Fibroblast of peridontal ligament (primary cell): ENCODE results near the gene ALCAM.
"Not testable (repeated sequence)": the region's sequence is repeated elsewhere in the genome, so short reads cannot be mapped to it uniquely, and the experiment has no call there.

Source experiments
- DNase-seq: peaks from one replicate; pipeline ENCODE4 v3.0.0-alpha.2; 2010; ENCODE audit errors: extremely low read depth

Gene ALCAM

GRCh38 chr3:105584003-105584790 is 217.5 kb downstream of the ALCAM start:
- DNase-seq = no peak

DNA sequence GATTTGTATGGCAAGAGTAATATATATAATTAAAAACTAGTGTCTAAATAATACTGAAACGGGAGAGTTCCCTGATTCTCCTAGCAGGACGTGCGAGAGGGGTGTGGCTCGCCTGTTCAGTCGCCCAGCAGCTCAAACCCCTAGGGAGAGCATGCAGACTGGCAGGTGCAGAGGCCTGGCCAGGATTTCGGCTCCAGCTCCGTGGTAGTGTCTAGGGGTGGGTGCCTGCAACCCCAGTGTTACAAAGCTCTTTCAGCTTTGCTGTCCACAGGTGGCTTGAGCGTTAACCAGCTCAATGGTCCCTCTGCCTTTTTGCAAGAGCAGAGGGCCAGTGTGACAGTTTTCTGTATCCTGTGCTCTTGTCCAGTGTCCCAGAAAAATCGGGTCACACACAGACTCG is 226.6 kb downstream of the ALCAM start:
- no peak for DNase-seq

- peak; percentile 47 for DNase-seq
Measured at GRCh38 chr3:105594219-105594618, 227.5 kb downstream of the ALCAM start.

- DNase-seq = peak; percentile 73
Measured at GRCh38 chr3:105598042-105598796, 231.5 kb downstream of the ALCAM start.

GRCh38 chr3:105599350-105599749 is 232.6 kb downstream of the ALCAM start:
- DNase-seq = no peak

GRCh38 chr3:105601756-105602155 is 235.0 kb downstream of the ALCAM start:
- not testable (repeated sequence) for DNase-seq

- not testable (repeated sequence) for DNase-seq
Measured at GRCh38 chr3:105602286-105602685, 235.6 kb downstream of the ALCAM start.

- DNase-seq = not testable (repeated sequence)
Measured at GRCh38 chr3:105603516-105603915, 236.8 kb downstream of the ALCAM start.

GRCh38 chr3:105606016-105606415 is 239.3 kb downstream of the ALCAM start:
- DNase-seq = peak; percentile 57

DNA sequence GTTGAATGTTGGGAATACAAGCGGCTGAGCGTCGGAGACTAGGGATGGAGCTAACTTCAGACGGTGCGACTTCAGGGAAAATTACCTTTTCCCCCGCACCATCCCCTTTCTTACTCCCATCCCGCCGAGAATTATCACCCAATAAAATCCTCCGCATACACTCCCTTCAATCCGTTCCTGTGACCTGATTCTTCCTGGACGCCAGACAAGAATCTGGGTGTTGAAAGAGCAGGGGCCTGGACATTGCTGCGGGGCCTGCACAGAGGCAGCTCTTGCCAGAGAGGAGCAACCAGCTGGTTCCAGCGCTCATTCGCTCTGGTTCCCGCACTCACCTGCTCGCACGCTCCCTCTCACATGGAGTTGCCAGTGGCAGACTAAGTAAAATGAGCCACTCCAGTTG is 241.9 kb downstream of the ALCAM start:
- DNase-seq = no peak

DNA sequence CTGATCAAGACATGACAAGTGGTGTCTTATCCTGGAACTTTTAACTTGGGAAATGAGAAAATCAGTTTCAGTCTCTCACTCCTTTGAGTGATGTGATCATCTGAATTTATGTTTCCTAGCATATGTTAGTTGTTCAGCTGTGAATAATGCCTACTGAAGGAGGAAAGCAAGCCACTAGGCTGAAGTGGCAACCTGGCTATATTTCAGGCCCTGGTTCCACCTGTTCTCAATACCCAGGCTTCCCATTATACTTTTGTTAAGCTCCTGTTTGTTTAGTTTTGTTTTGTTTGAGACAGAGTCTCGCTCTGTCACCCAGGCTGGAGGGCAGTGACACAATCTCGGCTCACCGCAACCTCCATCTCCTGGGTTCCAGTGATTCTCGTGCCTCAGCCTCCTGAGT is 243.8 kb downstream of the ALCAM start:
- DNase-seq = no peak

GRCh38 chr3:105611304-105612192 is 244.8 kb downstream of the ALCAM start:
- no peak for DNase-seq

DNA sequence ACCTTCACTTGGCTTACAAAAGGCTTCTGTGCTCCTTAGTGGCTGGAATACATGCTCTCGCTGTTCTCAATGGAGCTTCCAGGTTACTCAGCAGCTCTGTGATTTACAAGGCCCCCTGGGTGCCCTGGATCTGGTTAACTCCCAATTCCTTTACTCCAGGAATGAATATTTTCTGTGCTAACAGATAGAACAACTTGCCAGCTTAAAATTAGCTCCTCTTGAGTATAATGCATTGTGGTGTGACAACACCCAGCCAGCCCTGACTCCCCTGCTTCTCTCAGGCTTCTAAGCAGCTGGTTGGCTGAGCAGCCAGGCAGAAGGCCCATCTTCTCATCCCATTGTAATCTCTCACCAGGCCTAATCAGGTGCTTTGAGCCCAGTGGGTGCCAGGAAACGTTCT is 246.4 kb downstream of the ALCAM start:
- DNase-seq = peak; percentile 40

GRCh38 chr3:105614288-105615030 is 247.8 kb downstream of the ALCAM start:
- peak; percentile 25 for DNase-seq

- no peak for DNase-seq
Measured at GRCh38 chr3:105615814-105616213, 249.1 kb downstream of the ALCAM start.

DNA sequence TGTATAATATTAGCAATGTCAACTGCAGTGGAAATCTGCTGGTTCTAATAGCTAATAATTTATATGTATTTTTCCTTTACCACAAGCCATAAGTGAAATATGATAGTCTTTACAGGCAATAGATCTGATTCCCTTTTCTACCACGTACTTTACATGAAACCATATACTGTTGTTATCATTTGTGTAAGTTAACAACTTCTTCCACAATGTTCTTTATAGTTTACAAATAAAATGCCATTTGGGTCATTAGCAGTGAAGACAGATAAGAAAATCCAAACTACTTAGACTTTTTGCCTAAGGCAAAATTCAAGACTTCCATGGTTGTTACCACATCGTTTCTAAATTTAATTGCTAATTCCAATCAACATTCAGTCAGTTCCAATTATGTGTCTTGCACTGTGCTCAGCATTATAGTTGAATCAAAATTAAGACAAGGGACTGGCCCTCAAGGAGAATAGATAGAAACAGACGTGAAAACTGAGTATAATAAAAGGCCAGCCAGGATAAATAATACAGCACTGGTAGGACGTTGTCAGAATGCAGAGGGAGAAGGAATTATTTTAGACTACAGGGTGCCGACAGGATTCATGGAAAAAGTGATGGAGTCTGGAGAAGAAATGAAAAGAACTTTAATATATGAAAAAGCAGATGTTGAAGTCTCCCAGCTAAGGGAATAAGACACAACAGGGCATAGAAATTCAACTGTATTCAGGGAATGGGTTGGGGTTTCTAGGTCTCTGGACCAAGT is 249.8 kb downstream of the ALCAM start:
- DNase-seq = no peak

DNA sequence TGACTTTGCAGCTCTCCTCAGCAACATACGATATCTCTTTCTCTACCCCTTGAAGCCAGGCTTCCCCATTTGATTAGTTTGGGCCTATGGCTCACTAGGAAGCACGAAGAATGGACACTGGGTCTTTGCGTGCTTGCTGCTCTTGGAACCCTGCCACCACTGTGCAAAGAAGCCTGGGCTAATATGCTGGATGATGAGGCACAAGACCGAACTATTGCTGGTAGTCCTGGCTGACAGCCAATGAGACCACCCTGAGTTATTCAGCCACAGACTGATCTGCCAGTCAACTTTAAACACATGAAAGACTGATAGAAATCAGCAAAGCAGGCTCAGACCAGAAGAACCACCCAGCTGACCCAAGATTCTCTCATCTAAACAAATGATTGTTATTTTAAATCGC is 251.8 kb downstream of the ALCAM start:
- DNase-seq = no peak

DNA sequence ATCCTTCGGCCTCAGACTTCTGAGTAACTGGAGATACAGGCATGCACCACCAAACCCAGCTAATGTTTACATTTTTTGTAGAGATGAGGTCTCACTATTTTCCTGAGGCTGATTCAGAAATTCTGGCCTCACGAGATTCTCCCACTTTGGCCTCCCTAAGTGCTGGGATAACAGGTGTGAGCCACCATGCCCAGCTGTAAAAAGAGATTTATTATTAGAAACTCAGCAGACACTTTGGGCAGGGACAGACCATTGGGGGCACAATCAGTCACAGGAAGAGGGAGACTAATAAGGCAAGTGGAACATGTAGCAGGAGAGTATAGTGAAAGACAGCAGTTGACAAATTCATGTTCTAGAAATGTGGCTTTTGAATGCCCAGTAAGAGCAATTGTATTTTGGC is 252.9 kb downstream of the ALCAM start:
- DNase-seq = no peak

DNA sequence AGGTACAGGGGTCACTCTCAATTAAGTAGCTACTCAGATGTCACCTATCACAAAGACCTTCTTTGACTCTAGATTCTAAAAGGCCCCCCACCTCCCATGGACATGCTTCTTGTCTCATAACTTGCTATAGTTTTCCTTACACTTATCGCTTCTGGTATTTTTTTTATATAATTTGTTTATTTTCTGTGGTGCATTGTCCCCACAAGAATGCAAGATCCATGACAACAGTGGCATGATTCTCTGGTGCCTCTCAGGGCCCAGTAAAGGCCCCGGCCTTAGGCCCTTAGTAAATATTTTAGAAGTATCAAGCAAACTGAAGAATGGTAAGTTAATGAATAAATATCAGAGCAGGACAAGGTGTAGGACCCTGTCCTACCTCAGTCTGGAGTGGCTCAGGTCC is 253.5 kb downstream of the ALCAM start:
- DNase-seq = no peak

DNA sequence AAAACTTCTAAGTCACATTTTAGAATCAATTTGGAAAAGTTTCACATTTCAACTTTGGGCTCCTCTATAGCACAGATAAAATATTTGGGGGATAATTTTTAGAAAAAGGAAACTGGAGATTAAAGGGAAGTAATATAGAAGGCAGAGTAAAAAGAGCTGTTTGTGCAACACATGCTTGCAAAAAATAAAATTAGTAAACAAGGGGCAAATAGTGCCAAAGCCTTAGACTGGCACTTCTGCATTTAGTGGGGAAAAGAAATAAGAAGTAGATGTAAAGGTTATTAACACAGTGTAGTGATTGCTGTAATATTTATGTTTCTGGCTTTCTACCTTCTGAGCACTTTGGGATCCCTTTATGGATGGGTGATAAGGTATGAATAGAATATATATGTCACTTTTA is 255.5 kb downstream of the ALCAM start:
- DNase-seq = no peak
